IMR-90 (cell line): ENCODE measurements around the gene NALCN. TPM values are rescaled to one million over a fixed set of nuclear protein-coding genes. Genes with fewer than 3 reads are reported as not detected.

Experiments
- ATAC-seq: fragments of 200-7000 bp; cut with Tn5 transposase; 2 replicates; pipeline ENCODE4 v1.9.1; 2020; ENCODE audit warnings: low read depth, mild to moderate bottlenecking, moderate library complexity
- BruUV-seq: library from RNA; stranded (reverse); fragments of 400-500 nt; replicated peaks from 2 replicates; lab custom pipeline; 2021; lab: Mats Ljungman, UMichigan
- CTCF ChIA-PET: fragments of 300-600 bp; formaldehyde crosslinking; extraction: SDS; loops from one replicate; lab custom pipeline; 2021; ENCODE audit warnings: antibody characterized with exemption; lab: Yijun Ruan, JAX
- POLR2A ChIA-PET: fragments of 300-600 bp; sonication (Branson Sonifier 250); formaldehyde crosslinking; loops from one replicate; lab custom pipeline; 2022; ENCODE audit warnings: antibody characterized with exemption; ENCODE audit not compliant: unreplicated experiment; lab: Charles Lee
- DNase-seq: peaks from one replicate; pipeline ENCODE4 v3.0.0; 2013
- H2AFZ ChIP-seq: replicated peaks from 2 replicates; pipeline ENCODE3; 2013; ENCODE audit warnings: low read length, mild to moderate bottlenecking; ENCODE audit not compliant: poor library complexity
- H2AK5ac ChIP-seq: 2 replicates; pipeline ENCODE4 v1.6.1; 2013; ENCODE audit warnings: low read depth, low read length, inconsistent platforms
- H2AK9ac ChIP-seq: replicated peaks from 2 replicates; pipeline ENCODE3; 2013; ENCODE audit warnings: mild to moderate bottlenecking, low read depth, low read length, moderate library complexity; ENCODE audit not compliant: poor library complexity
- H2BK120ac ChIP-seq: 2 replicates; pipeline ENCODE4 v1.6.1; 2013; ENCODE audit warnings: low read depth, low read length, inconsistent platforms
- H2BK15ac ChIP-seq: 3 replicates; pipeline ENCODE4 v1.6.1; 2013; ENCODE audit warnings: low read depth, low read length, inconsistent platforms
- H2BK20ac ChIP-seq: 2 replicates; pipeline ENCODE4 v1.6.1; 2013; ENCODE audit warnings: low read depth, mild to moderate bottlenecking, inconsistent platforms, low read length, moderate library complexity
- H2BK5ac ChIP-seq: 2 replicates; pipeline ENCODE4 v1.6.1; 2013; ENCODE audit warnings: mild to moderate bottlenecking, low read depth, low read length, inconsistent platforms; ENCODE audit not compliant: poor library complexity, severe bottlenecking
- H3K14ac ChIP-seq: replicated peaks from 2 replicates; pipeline ENCODE4 v1.6.1; 2013; ENCODE audit warnings: low read depth, low read length, inconsistent platforms
- H3K18ac ChIP-seq: 2 replicates; pipeline ENCODE4 v1.6.1; 2013; ENCODE audit warnings: low read depth, low read length, control low read depth
- H3K23ac ChIP-seq: 2 replicates; pipeline ENCODE4 v1.6.1; 2013; ENCODE audit warnings: low read depth, low read length, inconsistent platforms
- H3K27ac ChIP-seq: 2 replicates; pipeline ENCODE4 v1.5.1; 2013; ENCODE audit warnings: mild to moderate bottlenecking, control low read depth, low read length; ENCODE audit not compliant: insufficient read depth
- H3K27me3 ChIP-seq: 2 replicates; pipeline ENCODE4 v1.6.1; 2013; ENCODE audit warnings: low read length; ENCODE audit not compliant: control insufficient read depth, insufficient read depth
- H3K36me3 ChIP-seq: 2 replicates; pipeline ENCODE4 v1.6.1; 2013; ENCODE audit warnings: low read length, mixed read lengths; ENCODE audit not compliant: control insufficient read depth, insufficient read depth
- H3K4ac ChIP-seq: 2 replicates; pipeline ENCODE4 v1.6.1; 2013; ENCODE audit warnings: low read depth, low read length, inconsistent platforms
- H3K4me1 ChIP-seq: 2 replicates; pipeline ENCODE4 v1.6.1; 2013; ENCODE audit warnings: low read length, mixed read lengths; ENCODE audit not compliant: control insufficient read depth, insufficient read depth
- H3K4me2 ChIP-seq: 2 replicates; pipeline ENCODE4 v1.6.1; 2013; ENCODE audit warnings: low read depth, mild to moderate bottlenecking, control low read depth, low read length, moderate library complexity
- H3K4me3 ChIP-seq: 2 replicates; pipeline ENCODE4 v1.5.1; 2013; ENCODE audit warnings: low read depth, mild to moderate bottlenecking, control low read depth, low read length, moderate library complexity; ENCODE audit not compliant: insufficient read depth
- H3K56ac ChIP-seq: 2 replicates; pipeline ENCODE4 v1.6.1; 2013; ENCODE audit warnings: low read length, inconsistent platforms; ENCODE audit not compliant: insufficient read depth; ENCODE audit errors: extremely low read depth
- H3K79me1 ChIP-seq, 2 experiments: 2 replicates each; pipeline ENCODE4 v1.6.1; 2013; ENCODE audit warnings: low read length in 2 of 2, inconsistent platforms in 1 of 2, low read depth in 1 of 2
- H3K9ac ChIP-seq: 2 replicates; pipeline ENCODE4 v1.6.1; 2013; ENCODE audit warnings: low read depth, low read length, control low read depth
- H3K9me1 ChIP-seq: 2 replicates; pipeline ENCODE4 v1.6.1; 2013; ENCODE audit warnings: low read length, inconsistent platforms; ENCODE audit not compliant: insufficient read depth
- H3K9me3 ChIP-seq: 2 replicates; pipeline ENCODE4 v1.6.1; 2013; ENCODE audit warnings: low read length; ENCODE audit not compliant: control insufficient read depth, insufficient read depth
- H4K20me1 ChIP-seq: 2 replicates; pipeline ENCODE4 v1.6.1; 2013; ENCODE audit warnings: low read length, inconsistent platforms; ENCODE audit not compliant: insufficient read depth
- H4K5ac ChIP-seq: 2 replicates; pipeline ENCODE4 v1.6.1; 2013; ENCODE audit warnings: mild to moderate bottlenecking, low read depth, low read length, control low read depth
- H4K8ac ChIP-seq, 2 experiments: 2 replicates each; pipeline ENCODE4 v1.6.1; 2013; ENCODE audit warnings: low read depth in 2 of 2, low read length in 2 of 2, control low read depth in 1 of 2, inconsistent platforms in 1 of 2
- H4K91ac ChIP-seq: 2 replicates; pipeline ENCODE4 v1.6.1; 2013; ENCODE audit warnings: low read depth, low read length, inconsistent platforms; ENCODE audit not compliant: insufficient read depth
- BHLHE40 ChIP-seq: fragments of 150-350 bp; IDR thresholded peaks from 2 replicates; pipeline ENCODE4 v1.6.1; 2016; ENCODE audit warnings: mild to moderate bottlenecking, low read depth, low read length
- CEBPB ChIP-seq: IDR thresholded peaks from 2 replicates; pipeline ENCODE4 v1.6.1; 2012; ENCODE audit warnings: low read depth, low read length, improper control_type of control experiment
- CHD1 ChIP-seq: IDR thresholded peaks from 2 replicates; pipeline ENCODE4 v1.6.1; 2012; ENCODE audit warnings: low read depth, low read length, improper control_type of control experiment
- FOS ChIP-seq: fragments of 150-350 bp; IDR thresholded peaks from 2 replicates; pipeline ENCODE4 v1.6.1; 2016; ENCODE audit warnings: low read depth, low read length
- MAFK ChIP-seq: IDR thresholded peaks from 2 replicates; pipeline ENCODE4 v1.6.1; 2012; ENCODE audit warnings: low read depth, low read length, improper control_type of control experiment
- MAZ ChIP-seq: IDR thresholded peaks from 2 replicates; pipeline ENCODE4 v1.6.1; 2012; ENCODE audit warnings: low read depth, mild to moderate bottlenecking, low read length, improper control_type of control experiment, moderate library complexity, borderline replicate concordance
- NFE2L2 ChIP-seq: fragments of 150-350 bp; IDR thresholded peaks from 2 replicates; pipeline ENCODE4 v1.6.1; 2016; ENCODE audit warnings: low read depth, mild to moderate bottlenecking, low read length
- POLR2A ChIP-seq: IDR thresholded peaks from 2 replicates; pipeline ENCODE4 v1.6.1; 2012; ENCODE audit warnings: mild to moderate bottlenecking, low read depth, low read length
- RAD21 ChIP-seq: IDR thresholded peaks from 2 replicates; pipeline ENCODE4 v1.6.1; 2012; ENCODE audit warnings: low read length, improper control_type of control experiment
- RCOR1 ChIP-seq: IDR thresholded peaks from 2 replicates; pipeline ENCODE4 v1.6.1; 2012; ENCODE audit warnings: mild to moderate bottlenecking, low read length, improper control_type of control experiment; ENCODE audit not compliant: insufficient replicate concordance
- RFX5 ChIP-seq: IDR thresholded peaks from 2 replicates; pipeline ENCODE4 v1.8.0; 2012; ENCODE audit warnings: low read depth, mild to moderate bottlenecking, low read length, moderate library complexity
- SMC3 ChIP-seq: fragments of 150-350 bp; IDR thresholded peaks from 2 replicates; pipeline ENCODE4 v1.6.1; 2016; ENCODE audit warnings: low read depth, mild to moderate bottlenecking, antibody characterized with exemption, low read length, moderate library complexity
- WGBS, 2 experiments: methylation state at CpG; one replicate each; pipeline versions ENCODE4 v1.1.5 to v1.1.7; 2013; ENCODE audit warnings: missing lambda C conversion rate in 2 of 2; ENCODE audit not compliant: insufficient read length in 1 of 2; ENCODE audit errors: extremely low coverage in 2 of 2; 5-methylcytosine and 5-hydroxymethylcytosine counted together
- dilution Hi-C: fragments of 300-500 bp; cut with HindIII; formaldehyde crosslinking; loops from one replicate; pipeline ENCODE4 v1.14.3; 2018; ENCODE audit warnings: low sequenced_read_pairs; ENCODE audit not compliant: unreplicated experiment
- in situ Hi-C: fragments of 300-500 bp; cut with MboI; formaldehyde crosslinking; loops from 3 replicates; pipeline ENCODE4 v1.14.3; 2019; ENCODE audit warnings: low sequenced_read_pairs, inconsistent platforms, mixed read lengths
- intact Hi-C: fragments of 100-400 bp; cut with micrococcal nuclease; formaldehyde crosslinking; loops from 2 replicates; pipeline ENCODE4 v1.10.0; 2022
- polyA plus RNA-seq, 3 experiments: library from polyadenylated mRNA; depleted of rRNA; stranded (reverse); fragments of >200 nt; gene quantifications; 2 replicates each; pipeline ENCODE4 v1.2.3, GENCODE V29; 2012; ENCODE audit warnings: low replicate concordance in 1 of 3
- total RNA-seq: library from RNA; depleted of rRNA; stranded (reverse); fragments of >200 nt; gene quantifications from 2 replicates; pipeline ENCODE4 v1.2.3, GENCODE V29; 2012
- TF ChIP-seq, protein P1 (sequence below): fragments of 150-350 bp; IDR thresholded peaks from 2 replicates; pipeline ENCODE4 v1.6.1; 2016; ENCODE audit warnings: low read depth, mild to moderate bottlenecking, low read length, moderate library complexity, borderline replicate concordance
- TF ChIP-seq, protein P2 (sequence below): conservative IDR thresholded peaks from 2 replicates; pipeline ENCODE4 v1.5.1; 2012; ENCODE audit warnings: mild to moderate bottlenecking, low read depth, low read length, improper control_type of control experiment
- TF ChIP-seq, protein P3 (sequence below): fragments of 150-350 bp; IDR thresholded peaks from 2 replicates; pipeline ENCODE4 v1.6.1; 2017; ENCODE audit warnings: mild to moderate bottlenecking, antibody characterized with exemption, low read length, low read depth

Gene NALCN
- total and polyA plus RNA-seq, 2 of the 4 experiments (the other 2 are of a cell fraction) = 2.9 to 4.8 TPM

DNA sequence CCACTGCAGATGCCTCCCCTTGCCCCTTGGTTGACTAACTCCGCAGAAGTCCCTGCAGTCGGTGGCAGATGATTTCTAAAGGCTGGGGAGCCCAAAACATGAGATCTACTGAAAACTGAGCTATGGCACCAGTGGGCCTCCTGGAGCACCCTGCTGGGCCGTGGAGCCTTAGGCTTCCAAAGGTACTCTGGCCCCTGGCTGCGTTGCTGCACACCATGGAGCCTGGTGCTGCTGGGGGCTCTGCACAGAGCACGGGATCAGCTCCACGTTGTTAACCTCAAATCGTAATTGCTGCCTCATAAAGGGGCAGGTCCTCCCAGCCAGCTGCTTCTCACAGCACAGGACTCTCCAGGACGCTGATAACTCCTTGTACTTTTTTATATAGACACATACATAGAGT, 357.5 kb downstream of the NALCN start:
- ChIA-PET CTCF (no interaction called here), POLR2A (no interaction called here)
- in situ Hi-C loops (no loop called here), intact Hi-C loops (no loop called here), dilution Hi-C loops (no loop called here)
- WGBS, 2 experiments = 72% methylated on average over 3 of the region's 8 CpGs; no CpG with 5 or more reads in 1 of the 2 experiments
- H2AK5ac ChIP-seq = no peak overlapping the region
- H3K9me1 ChIP-seq = no peaks in the 10 kb centered on the region
- TF ChIP-seq RAD21 (no peak), MAZ (no peak), SMC3 (no peak), RCOR1 (no peak), CEBPB (no peak), CHD1 (no peak), POLR2A (no peak), NFE2L2 (no peak), MAFK (no peak), FOS (no peak), RFX5 (no peak), BHLHE40 (no peak)
- TF ChIP-seq, protein P1, sequence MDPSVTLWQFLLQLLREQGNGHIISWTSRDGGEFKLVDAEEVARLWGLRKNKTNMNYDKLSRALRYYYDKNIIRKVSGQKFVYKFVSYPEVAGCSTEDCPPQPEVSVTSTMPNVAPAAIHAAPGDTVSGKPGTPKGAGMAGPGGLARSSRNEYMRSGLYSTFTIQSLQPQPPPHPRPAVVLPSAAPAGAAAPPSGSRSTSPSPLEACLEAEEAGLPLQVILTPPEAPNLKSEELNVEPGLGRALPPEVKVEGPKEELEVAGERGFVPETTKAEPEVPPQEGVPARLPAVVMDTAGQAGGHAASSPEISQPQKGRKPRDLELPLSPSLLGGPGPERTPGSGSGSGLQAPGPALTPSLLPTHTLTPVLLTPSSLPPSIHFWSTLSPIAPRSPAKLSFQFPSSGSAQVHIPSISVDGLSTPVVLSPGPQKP = no peak
- TF ChIP-seq, protein P2, sequence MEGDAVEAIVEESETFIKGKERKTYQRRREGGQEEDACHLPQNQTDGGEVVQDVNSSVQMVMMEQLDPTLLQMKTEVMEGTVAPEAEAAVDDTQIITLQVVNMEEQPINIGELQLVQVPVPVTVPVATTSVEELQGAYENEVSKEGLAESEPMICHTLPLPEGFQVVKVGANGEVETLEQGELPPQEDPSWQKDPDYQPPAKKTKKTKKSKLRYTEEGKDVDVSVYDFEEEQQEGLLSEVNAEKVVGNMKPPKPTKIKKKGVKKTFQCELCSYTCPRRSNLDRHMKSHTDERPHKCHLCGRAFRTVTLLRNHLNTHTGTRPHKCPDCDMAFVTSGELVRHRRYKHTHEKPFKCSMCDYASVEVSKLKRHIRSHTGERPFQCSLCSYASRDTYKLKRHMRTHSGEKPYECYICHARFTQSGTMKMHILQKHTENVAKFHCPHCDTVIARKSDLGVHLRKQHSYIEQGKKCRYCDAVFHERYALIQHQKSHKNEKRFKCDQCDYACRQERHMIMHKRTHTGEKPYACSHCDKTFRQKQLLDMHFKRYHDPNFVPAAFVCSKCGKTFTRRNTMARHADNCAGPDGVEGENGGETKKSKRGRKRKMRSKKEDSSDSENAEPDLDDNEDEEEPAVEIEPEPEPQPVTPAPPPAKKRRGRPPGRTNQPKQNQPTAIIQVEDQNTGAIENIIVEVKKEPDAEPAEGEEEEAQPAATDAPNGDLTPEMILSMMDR = no peak
- TF ChIP-seq, protein P3, sequence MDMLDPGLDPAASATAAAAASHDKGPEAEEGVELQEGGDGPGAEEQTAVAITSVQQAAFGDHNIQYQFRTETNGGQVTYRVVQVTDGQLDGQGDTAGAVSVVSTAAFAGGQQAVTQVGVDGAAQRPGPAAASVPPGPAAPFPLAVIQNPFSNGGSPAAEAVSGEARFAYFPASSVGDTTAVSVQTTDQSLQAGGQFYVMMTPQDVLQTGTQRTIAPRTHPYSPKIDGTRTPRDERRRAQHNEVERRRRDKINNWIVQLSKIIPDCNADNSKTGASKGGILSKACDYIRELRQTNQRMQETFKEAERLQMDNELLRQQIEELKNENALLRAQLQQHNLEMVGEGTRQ = no peak
- H2BK20ac ChIP-seq = no peak overlapping the region
- DNase-seq (no peak), ATAC-seq (no peak)
- H4K8ac ChIP-seq = no peak overlapping the region
- no peaks in the 10 kb centered on the region for H4K20me1 ChIP-seq
- H3K4me1 ChIP-seq = 0 out of 2 replicates have a peak, but pooled peaks cover 1% of the 10 kb centered on the region
- no peaks in the 10 kb centered on the region for H3K36me3 ChIP-seq
- H3K27me3 ChIP-seq = no peaks in the 10 kb centered on the region; the same call in 1 of the 2 replicates
- H3K4me2 ChIP-seq = no peak overlapping the region
- H3K27ac ChIP-seq = no peak overlapping the region
- H2BK5ac ChIP-seq = no peak overlapping the region
- H3K4me3 ChIP-seq = no peak overlapping the region
- no peaks in the 10 kb centered on the region for H3K9me3 ChIP-seq
- H3K14ac ChIP-seq = no peak overlapping the region
- no peak overlapping the region for H4K5ac ChIP-seq
- no peak overlapping the region for H2BK120ac ChIP-seq
- H3K79me1 ChIP-seq = no peaks in the 10 kb centered on the region
- no peak overlapping the region for H2AK9ac ChIP-seq
- H3K18ac ChIP-seq = no peak overlapping the region
- no peak overlapping the region for H3K9ac ChIP-seq
- no peak overlapping the region for H2AFZ ChIP-seq
- H4K91ac ChIP-seq = no peak overlapping the region
- H2BK15ac ChIP-seq = no peak overlapping the region
- H3K56ac ChIP-seq = no peak overlapping the region
- H3K4ac ChIP-seq = no peak overlapping the region
- no peak overlapping the region for H3K23ac ChIP-seq
- no TSS peak for BruUV-seq
